Osteocyte (in vitro differentiated cells): ENCODE results near the gene DNAI2. TPM values are rescaled to one million over a fixed set of nuclear protein-coding genes. Genes with fewer than 3 reads are reported as not detected.

ENCODE experiments used
- DNase-seq: peaks from one replicate; pipeline ENCODE4 v3.0.0; 2021; ENCODE audit warnings: mixed read lengths; ENCODE audit not compliant: unreplicated experiment; ENCODE audit errors: extremely low spot score
- H3K27ac Mint-ChIP-seq: one replicate; pipeline ENCODE4 v1.8.0; 2021; ENCODE audit warnings: mild to moderate bottlenecking, mixed read lengths; ENCODE audit not compliant: unreplicated experiment
- H3K27me3 Mint-ChIP-seq: one replicate; pipeline ENCODE4 v1.8.0; 2021; ENCODE audit warnings: mixed read lengths; ENCODE audit not compliant: unreplicated experiment
- H3K36me3 Mint-ChIP-seq: one replicate; pipeline ENCODE4 v1.8.0; 2021; ENCODE audit warnings: mixed read lengths; ENCODE audit not compliant: unreplicated experiment
- H3K4me1 Mint-ChIP-seq: one replicate; pipeline ENCODE4 v1.8.0; 2021; ENCODE audit warnings: mixed read lengths; ENCODE audit not compliant: unreplicated experiment
- H3K4me3 Mint-ChIP-seq: one replicate; pipeline ENCODE4 v1.8.0; 2021; ENCODE audit warnings: mild to moderate bottlenecking, moderate library complexity, mixed read lengths; ENCODE audit not compliant: unreplicated experiment
- H3K9me3 Mint-ChIP-seq: one replicate; pipeline ENCODE4 v1.8.0; 2021; ENCODE audit warnings: mixed read lengths; ENCODE audit not compliant: unreplicated experiment
- CTCF ChIP-seq: fragments of 200-600 bp; sonication (generic); IDR thresholded peaks from 2 replicates; pipeline ENCODE4 v1.5.0; 2021; ENCODE audit warnings: antibody characterized with exemption, mild to moderate bottlenecking, moderate library complexity
- total RNA-seq: library from RNA; stranded (reverse); gene quantifications from 2 replicates; pipeline ENCODE4 v1.2.1, GENCODE V29; 2021

The DNAI2 gene
- total RNA-seq, 1 donor from 2014 or later: not detected

- H3K4me1 Mint-ChIP-seq: no peaks in the 10 kb centered on the region
- DNase-seq: no peak
- no peak overlapping the region for H3K27ac Mint-ChIP-seq
- H3K36me3 Mint-ChIP-seq: no peaks in the 10 kb centered on the region
- H3K27me3 Mint-ChIP-seq: peaks cover 40% of the 10 kb centered on the region
- H3K9me3 Mint-ChIP-seq: no peaks in the 10 kb centered on the region
- TF ChIP-seq CTCF: no peak
- H3K4me3 Mint-ChIP-seq: no peak overlapping the region
Measured at GRCh38 chr17:74356646-74357465, 82.8 kb downstream of the DNAI2 start.

GRCh38 chr17:74357466-74357809 lies 83.4 kb downstream of the DNAI2 start:
- Mint-ChIP-seq H3K4me3 (no peak overlapping the region), H3K27ac (no peak overlapping the region)

GRCh38 chr17:74358697-74359096 lies 84.7 kb downstream of the DNAI2 start:
- no peak for TF ChIP-seq CTCF
- H3K27ac Mint-ChIP-seq: no peak overlapping the region
- DNase-seq: no peak
- H3K4me3 Mint-ChIP-seq: no peak overlapping the region
- H3K9me3 Mint-ChIP-seq: no peaks in the 10 kb centered on the region
- H3K27me3 Mint-ChIP-seq: peaks cover 34% of the 10 kb centered on the region
- no peaks in the 10 kb centered on the region for H3K4me1 Mint-ChIP-seq
- no peaks in the 10 kb centered on the region for H3K36me3 Mint-ChIP-seq

More at GRCh38 chr17:74357466-74357809, 83.4 kb downstream of the DNAI2 start:
- Mint-ChIP-seq H3K4me1 (no peaks in the 10 kb centered on the region), H3K27me3 (peaks cover 38% of the 10 kb centered on the region), H3K36me3 (no peaks in the 10 kb centered on the region), H3K9me3 (no peaks in the 10 kb centered on the region)
- DNase-seq: no peak
- no peak for TF ChIP-seq CTCF

GRCh38 chr17:74359916-74360315 lies 85.9 kb downstream of the DNAI2 start:
- H3K36me3 Mint-ChIP-seq: no peaks in the 10 kb centered on the region
- DNase-seq: no peak
- no peaks in the 10 kb centered on the region for H3K4me1 Mint-ChIP-seq
- peaks cover 27% of the 10 kb centered on the region for H3K27me3 Mint-ChIP-seq
- H3K4me3 Mint-ChIP-seq: no peak overlapping the region
- no peak overlapping the region for H3K27ac Mint-ChIP-seq
- TF ChIP-seq CTCF: no peak
- no peaks in the 10 kb centered on the region for H3K9me3 Mint-ChIP-seq

- no peaks in the 10 kb centered on the region for H3K9me3 Mint-ChIP-seq
- H3K4me1 Mint-ChIP-seq: no peaks in the 10 kb centered on the region
- no peak overlapping the region for H3K4me3 Mint-ChIP-seq
- DNase-seq: no peak
- H3K36me3 Mint-ChIP-seq: no peaks in the 10 kb centered on the region
- no peak for TF ChIP-seq CTCF
- H3K27me3 Mint-ChIP-seq: peaks cover 25% of the 10 kb centered on the region
- no peak overlapping the region for H3K27ac Mint-ChIP-seq
Measured at GRCh38 chr17:74360899-74361229, 86.8 kb downstream of the DNAI2 start.
